Colonic mucosa (tissue), 4 donors: Measurements from ENCODE around the gene ARHGEF3. TPM values are rescaled to one million over a fixed set of nuclear protein-coding genes. Genes with fewer than 3 reads are reported as not detected.
"Not testable (repeated sequence)": the region's sequence is repeated elsewhere in the genome, so short reads cannot be mapped to it uniquely, and the experiment has no call there.

ENCODE experiments used
- DNase-seq: peaks from one replicate; pipeline ENCODE4 v3.0.0-alpha.2; 2020
- H3K27ac ChIP-seq: fragments of 200-600 bp; one replicate; pipeline ENCODE4 v1.8.0; 2021
- H3K27me3 ChIP-seq: fragments of 200-600 bp; one replicate; pipeline ENCODE4 v1.8.0; 2021
- H3K36me3 ChIP-seq: fragments of 200-600 bp; one replicate; pipeline ENCODE4 v1.8.0; 2021
- H3K4me1 ChIP-seq: fragments of 200-600 bp; one replicate; pipeline ENCODE4 v1.8.0; 2021; ENCODE audit warnings: mild to moderate bottlenecking
- H3K4me3 ChIP-seq: fragments of 200-600 bp; one replicate; pipeline ENCODE4 v1.8.0; 2021
- H3K9ac ChIP-seq, 2 donors: one replicate each; pipeline ENCODE4 v1.7.0; 2013; ENCODE audit warnings: control low read depth in 2 of 2, low read depth in 2 of 2, low read length in 2 of 2
- H3K9me3 ChIP-seq: fragments of 200-600 bp; one replicate; pipeline ENCODE4 v1.8.0; 2021
- CTCF ChIP-seq: fragments of 200-600 bp; IDR thresholded peaks from one replicate; pipeline ENCODE4 v1.8.0; 2022; ENCODE audit warnings: antibody characterized with exemption, mild to moderate bottlenecking
- intact Hi-C: fragments of 100-400 bp; cut with DNase I; formaldehyde crosslinking; loops from one replicate; pipeline ENCODE4 v1.14.1; 2022
- total RNA-seq, 2 donors: library from RNA; stranded (reverse); fragmentation: NEBNext Ultra II Directional in 1 of 2; extraction: Animal tissue kit (Norgen Biotek cat#: 25700) in 1 of 2; gene quantifications; one replicate each; pipeline ENCODE4 v1.2.1, GENCODE V29; 2021
- donor health status: healthy.
- donor health status: DM: no; HTN: no; CAD: no.
- donor health status: DM: no; HTN: no; CAD: no.

ARHGEF3 gene
- total RNA-seq, 2 donors from 2014 or later = 10.2 to 14.7 TPM

- no peaks in the 10 kb centered on the region for H3K4me1 ChIP-seq
- no peaks in the 10 kb centered on the region for H3K9me3 ChIP-seq
- no peak for DNase-seq
- intact Hi-C loops = no loop called here
- H3K27me3 ChIP-seq = no peaks in the 10 kb centered on the region
- H3K4me3 ChIP-seq = no peak overlapping the region
- no peaks in the 10 kb centered on the region for H3K36me3 ChIP-seq
- H3K9ac ChIP-seq = no peak overlapping the region
- H3K27ac ChIP-seq = no peak overlapping the region
- no peak for TF ChIP-seq CTCF
Observed at GRCh38 chr3:56711344-56711743, 90.4 kb downstream of the ARHGEF3 start.

GRCh38 chr3:56707412-56707811 lies 94.3 kb downstream of the ARHGEF3 start:
- H3K27ac ChIP-seq, H3K9me3 ChIP-seq, H3K4me3 ChIP-seq, DNase-seq, H3K4me1 ChIP-seq, H3K9ac ChIP-seq, H3K36me3 ChIP-seq, H3K27me3 ChIP-seq: not testable (repeated sequence)
- intact Hi-C loops = loop anchor here (10.0 kb wide), 1 partner anchor 387 kb away; no protein-coding TSS in a partner anchor

DNA sequence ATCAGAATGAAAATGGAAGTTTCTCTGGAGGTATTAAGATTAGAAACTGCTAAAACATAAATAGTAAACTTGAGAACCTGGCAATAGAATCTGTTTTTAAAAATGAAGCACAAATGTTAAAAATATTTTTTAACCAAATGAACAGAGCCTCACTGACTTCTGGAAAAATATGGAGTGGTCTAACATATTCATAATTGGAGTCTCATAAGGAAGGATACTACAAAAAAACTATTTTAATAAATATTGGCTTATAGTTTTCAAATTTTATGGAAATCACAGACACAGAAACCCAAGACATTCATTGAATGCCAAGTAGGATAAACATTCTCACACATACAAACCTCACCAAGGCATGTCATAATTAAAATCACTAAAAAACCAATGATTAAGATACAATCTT lies 95.1 kb downstream of the ARHGEF3 start:
- no peaks in the 10 kb centered on the region for H3K36me3 ChIP-seq
- intact Hi-C loops = loop anchor here (10.0 kb wide), 1 partner anchor 388 kb away; no protein-coding TSS in a partner anchor
- no peak for DNase-seq
- H3K9me3 ChIP-seq = no peaks in the 10 kb centered on the region
- TF ChIP-seq CTCF = no peak
- no peak overlapping the region for H3K4me3 ChIP-seq
- no peak overlapping the region for H3K9ac ChIP-seq
- H3K27me3 ChIP-seq = no peaks in the 10 kb centered on the region
- H3K27ac ChIP-seq = no peak overlapping the region
- no peaks in the 10 kb centered on the region for H3K4me1 ChIP-seq

DNA sequence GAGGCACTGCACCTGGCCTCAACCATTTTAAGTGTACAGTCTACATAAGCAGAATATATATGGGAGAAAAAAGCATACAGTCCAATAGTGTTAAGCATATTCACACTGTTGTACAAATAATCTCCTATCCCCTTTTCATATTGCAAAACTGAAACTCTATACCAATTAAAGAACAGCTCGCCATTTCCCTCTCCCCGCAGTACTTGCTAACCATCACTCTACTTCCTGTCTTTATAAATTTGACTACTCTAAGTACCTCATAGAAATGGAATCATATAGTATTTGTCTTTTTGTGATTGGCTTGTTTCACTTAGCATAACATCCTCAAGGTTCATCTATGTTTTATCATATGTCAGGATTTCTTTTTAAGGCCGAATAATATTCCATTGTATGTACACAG lies 97.0 kb downstream of the ARHGEF3 start:
- no peak for DNase-seq
- intact Hi-C loops = loop anchor here (10.0 kb wide), 1 partner anchor 390 kb away; no protein-coding TSS in a partner anchor
- H3K36me3 ChIP-seq = no peaks in the 10 kb centered on the region
- H3K9me3 ChIP-seq = no peaks in the 10 kb centered on the region
- no peaks in the 10 kb centered on the region for H3K27me3 ChIP-seq
- no peak overlapping the region for H3K27ac ChIP-seq
- H3K4me3 ChIP-seq = no peak overlapping the region
- no peaks in the 10 kb centered on the region for H3K4me1 ChIP-seq
- H3K9ac ChIP-seq = no peak overlapping the region
- TF ChIP-seq CTCF = no peak

DNA sequence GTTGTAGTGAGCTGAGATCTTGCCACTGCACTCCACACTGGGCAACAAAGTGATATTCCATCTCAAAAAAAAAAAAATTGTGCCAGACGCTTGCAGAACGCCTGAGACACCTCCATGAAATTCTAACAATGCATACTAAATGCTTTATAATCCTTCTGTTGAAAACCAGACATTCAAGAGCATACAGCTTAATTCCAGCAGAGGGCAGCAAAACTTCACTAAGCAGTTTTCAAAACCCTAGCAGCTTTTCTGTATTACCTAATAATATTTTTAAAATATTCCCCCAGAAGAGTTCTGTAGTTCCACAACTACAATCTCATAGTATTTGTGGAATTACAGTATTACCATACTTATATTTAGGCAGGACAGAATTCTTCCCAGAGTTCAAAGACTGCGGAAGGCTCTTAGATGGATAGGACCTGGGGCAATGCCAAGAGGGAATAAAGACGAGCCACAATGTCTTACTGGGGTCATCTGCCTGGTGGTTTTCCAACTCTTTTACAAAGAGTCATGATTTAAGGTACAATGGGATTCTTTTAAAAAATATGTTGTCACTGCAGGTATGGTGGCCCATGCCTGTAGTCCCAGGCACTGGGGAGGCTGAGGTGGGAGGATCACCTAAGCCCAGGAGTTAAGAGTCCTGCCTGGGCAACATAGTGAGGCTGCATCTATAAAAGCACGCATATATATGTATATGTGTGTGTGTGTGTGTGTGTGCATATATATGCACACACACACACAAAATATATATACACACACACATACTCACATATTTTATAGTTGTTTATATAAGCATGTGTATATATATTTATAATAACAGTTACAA lies 99.0 kb downstream of the ARHGEF3 start:
- peak; percentile 61 for DNase-seq
- Histone ChIP-seq H3K9ac (no peak overlapping the region), H3K27me3 (no peaks in the 10 kb centered on the region), H3K4me1 (no peaks in the 10 kb centered on the region), H3K27ac (no peak overlapping the region), H3K4me3 (no peak overlapping the region), H3K9me3 (no peaks in the 10 kb centered on the region), H3K36me3 (no peaks in the 10 kb centered on the region)
- peak; percentile 79 for TF ChIP-seq CTCF
- intact Hi-C loops = loop anchor here (2.0 to 10.0 kb wide), 3 partner anchors 98 to 392 kb away; partner anchors contain the start of gene ARHGEF3

- Histone ChIP-seq H3K36me3 (no peaks in the 10 kb centered on the region), H3K27me3 (no peaks in the 10 kb centered on the region), H3K9me3 (no peaks in the 10 kb centered on the region), H3K4me3 (no peak overlapping the region), H3K27ac (no peak overlapping the region), H3K4me1 (no peaks in the 10 kb centered on the region), H3K9ac (no peak overlapping the region)
- TF ChIP-seq CTCF = no peak
- DNase-seq = no peak
- intact Hi-C loops = loop anchor here (10.0 kb wide), 1 partner anchor 395 kb away; no protein-coding TSS in a partner anchor
Observed at GRCh38 chr3:56700151-56700550, 101.6 kb downstream of the ARHGEF3 start.
